Caki2 (cell line): Measurements from ENCODE around the gene MKRN2OS. TPM values are rescaled to one million over a fixed set of nuclear protein-coding genes. Genes with fewer than 3 reads are reported as not detected.

Experiments
- DNase-seq: peaks from one replicate; pipeline ENCODE4 v3.0.0-alpha.2; 2015; ENCODE audit warnings: low read depth
- in situ Hi-C: cut with HindIII; loops from 2 replicates; pipeline ENCODE4 v1.10.0; 2016; ENCODE audit warnings: low sequenced_read_pairs, low pct_unique_long_range_greater_than_20kb, mixed read lengths
- total RNA-seq: library from RNA; depleted of rRNA; stranded (reverse); fragments of >200 nt; shearing (Covaris generic); gene quantifications from 2 replicates; pipeline ENCODE4 v1.2.3, GENCODE V29; 2014; ENCODE audit warnings: low replicate concordance; rRNA removed

MKRN2OS gene, protein sequence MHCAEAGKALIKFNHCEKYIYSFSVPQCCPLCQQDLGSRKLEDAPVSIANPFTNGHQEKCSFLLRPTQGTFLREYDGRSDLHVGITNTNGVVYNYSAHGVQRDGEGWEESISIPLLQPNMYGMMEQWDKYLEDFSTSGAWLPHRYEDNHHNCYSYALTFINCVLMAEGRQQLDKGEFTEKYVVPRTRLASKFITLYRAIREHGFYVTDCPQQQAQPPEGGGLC
- total RNA-seq: not detected in 2 replicates

GRCh38 chr3:12545473-12545791 is at the start of gene MKRN2OS:
Gene MKRN2OS (minus strand): TSS chr3:12545499. CDS start chr3:12545464, 35 bp downstream.
- DNase-seq: no peak
- in situ Hi-C loops: no loop called here

DNA sequence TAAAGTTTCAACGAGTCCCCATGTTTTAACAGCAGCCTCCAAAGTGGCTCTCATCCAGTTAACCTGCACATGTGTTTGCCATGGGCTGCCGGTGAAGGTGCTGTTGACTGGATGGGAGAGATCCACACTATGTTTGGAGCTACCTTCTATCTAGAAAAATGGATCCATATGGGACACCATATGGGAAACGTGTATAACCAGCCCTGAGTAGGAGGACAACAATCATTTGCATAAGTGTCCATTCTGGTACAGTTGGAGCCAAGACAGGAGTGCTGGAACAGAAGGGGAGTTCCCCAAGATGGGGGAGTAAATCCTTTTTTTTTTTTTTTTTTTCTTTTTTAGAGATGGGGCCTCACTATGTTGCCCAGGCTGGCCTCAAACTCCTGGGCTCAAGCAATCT is 48.2 kb upstream of the MKRN2OS start:
- in situ Hi-C loops: no loop called here
- no peak for DNase-seq

DNA sequence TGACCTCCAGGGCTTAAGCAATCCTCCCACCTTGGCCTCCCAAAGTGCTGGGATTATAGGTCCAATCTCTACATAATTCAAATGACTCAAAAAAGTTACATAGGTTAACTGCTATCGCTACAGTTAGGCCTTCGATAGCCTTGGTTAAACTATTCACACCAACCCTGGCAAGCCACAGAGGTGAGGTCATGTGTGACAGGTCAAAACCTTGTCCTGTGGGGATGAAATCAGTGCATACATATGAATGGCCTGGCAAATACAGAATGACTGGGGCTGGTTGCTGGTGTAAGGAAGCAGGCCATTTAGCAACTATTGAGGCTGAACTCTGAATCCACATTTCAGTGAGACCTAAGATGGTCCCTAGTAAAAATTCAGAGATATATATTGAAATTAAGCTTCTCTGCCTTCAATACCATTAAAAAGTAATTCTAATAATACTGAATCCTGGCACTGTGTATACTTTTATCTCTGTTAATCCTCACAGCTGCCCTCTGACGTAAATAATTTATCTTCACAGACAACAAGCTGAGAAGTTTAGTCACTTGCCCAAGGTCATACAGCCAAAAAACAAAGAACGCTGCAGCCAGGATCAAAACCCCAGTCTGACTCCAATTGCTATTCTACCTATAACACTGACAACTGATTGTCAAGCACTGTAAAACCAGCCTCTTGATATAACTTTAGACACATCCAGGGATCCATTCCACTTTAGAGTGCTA is 46.9 kb upstream of the MKRN2OS start:
- in situ Hi-C loops: no loop called here
- no peak for DNase-seq

GRCh38 chr3:12591456-12591855 is 46.2 kb upstream of the MKRN2OS start:
- no peak for DNase-seq
- in situ Hi-C loops: no loop called here

GRCh38 chr3:12590096-12590495 is 44.8 kb upstream of the MKRN2OS start:
- DNase-seq: no peak
- in situ Hi-C loops: no loop called here

DNA sequence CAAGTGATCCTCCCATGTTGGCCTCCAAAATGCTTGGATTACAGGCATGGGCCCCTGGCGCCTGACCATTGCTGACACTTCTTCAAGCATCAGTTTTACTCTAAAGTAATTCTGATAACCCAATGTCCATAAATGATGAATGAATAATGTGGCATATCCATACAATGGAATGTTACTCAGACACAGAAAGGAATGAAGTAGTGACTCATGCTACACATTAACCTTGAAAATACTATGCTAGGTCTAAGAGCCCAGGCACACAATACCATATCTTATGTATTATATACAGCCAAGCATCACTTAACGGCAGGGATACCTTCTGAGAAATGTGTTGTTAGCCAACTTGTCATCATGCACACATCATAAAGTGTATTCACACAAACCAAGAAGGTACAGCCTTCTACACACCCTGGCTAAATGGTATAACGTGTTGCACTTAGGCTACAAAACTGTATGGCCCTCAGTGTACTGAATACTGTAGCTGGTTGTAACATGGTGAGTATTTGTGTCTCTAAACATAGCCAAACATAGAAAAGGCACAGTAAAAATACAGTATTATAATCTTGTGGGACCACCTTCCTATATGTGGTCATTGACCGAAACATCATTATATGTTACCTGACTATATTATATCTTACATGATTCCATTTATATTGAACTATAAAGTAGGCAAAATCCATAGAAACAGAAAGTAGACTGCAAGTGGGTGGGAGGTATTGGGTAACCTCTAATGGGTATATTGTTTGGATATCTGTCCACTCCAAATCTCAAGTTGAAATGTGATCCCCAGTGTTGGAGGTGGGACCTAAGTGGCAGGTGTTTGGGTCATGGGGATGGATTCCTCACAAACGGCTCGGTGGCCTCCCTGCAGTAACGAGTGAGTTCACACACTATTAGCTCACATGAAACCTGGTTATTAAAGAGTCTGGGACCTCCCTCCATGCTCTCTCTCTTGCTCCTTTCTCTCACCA is 43.0 kb upstream of the MKRN2OS start:
- DNase-seq: no peak
- in situ Hi-C loops: no loop called here

GRCh38 chr3:12586403-12586802 is 41.1 kb upstream of the MKRN2OS start:
- no peak for DNase-seq
- in situ Hi-C loops: no loop called here

DNA sequence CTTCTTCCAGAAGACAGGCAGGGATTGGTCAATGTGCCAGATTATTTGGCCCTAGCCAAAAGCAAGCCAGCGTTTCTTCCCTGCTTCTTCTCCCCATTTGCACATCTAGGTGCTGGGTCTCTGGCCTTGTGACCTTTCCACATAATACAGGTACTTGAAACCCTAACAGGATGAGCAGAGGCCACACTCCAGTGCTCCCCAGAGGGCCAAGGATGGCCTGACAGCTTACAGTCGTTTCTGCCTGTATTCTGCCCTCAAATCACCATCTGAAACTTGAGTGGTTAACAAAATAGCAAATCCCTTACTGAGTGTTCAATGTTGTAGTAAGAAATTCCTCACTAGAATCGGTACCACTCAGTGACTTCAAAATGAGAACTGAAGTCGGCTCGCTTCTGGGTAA is 40.7 kb upstream of the MKRN2OS start:
- in situ Hi-C loops: no loop called here
- DNase-seq: no peak

- DNase-seq: no peak
- in situ Hi-C loops: no loop called here
These were observed 39.9 kb upstream of the MKRN2OS start for GRCh38 chr3:12585181-12585580.

GRCh38 chr3:12584083-12584482 is 38.8 kb upstream of the MKRN2OS start:
- in situ Hi-C loops: no loop called here
- no peak for DNase-seq

- in situ Hi-C loops: no loop called here
- DNase-seq: no peak
These were observed 38.0 kb upstream of the MKRN2OS start for GRCh38 chr3:12583280-12583679.

- DNase-seq: no peak
- in situ Hi-C loops: no loop called here
These were observed 37.4 kb upstream of the MKRN2OS start for GRCh38 chr3:12582730-12583129.

DNA sequence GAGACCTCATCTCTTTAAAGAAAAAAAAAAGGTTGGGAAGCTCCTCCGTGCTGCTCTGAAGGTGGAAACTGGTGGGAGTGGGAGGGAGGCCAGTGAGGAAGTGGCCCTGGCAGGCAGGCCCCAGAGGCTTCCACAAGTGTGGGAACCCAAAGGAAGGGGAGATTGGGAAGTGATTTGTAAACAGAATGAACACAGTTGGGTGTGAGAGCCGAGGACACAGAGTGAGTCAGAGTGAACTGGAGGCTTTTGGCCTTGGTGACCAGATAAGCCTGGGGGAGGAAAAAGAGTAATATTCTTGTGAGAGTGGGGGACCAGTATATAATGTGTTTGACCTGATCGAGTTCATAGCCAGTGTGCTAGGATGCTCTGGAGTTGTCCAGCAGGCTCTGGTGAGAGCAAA is 34.6 kb upstream of the MKRN2OS start:
- in situ Hi-C loops: no loop called here
- no peak for DNase-seq

DNA sequence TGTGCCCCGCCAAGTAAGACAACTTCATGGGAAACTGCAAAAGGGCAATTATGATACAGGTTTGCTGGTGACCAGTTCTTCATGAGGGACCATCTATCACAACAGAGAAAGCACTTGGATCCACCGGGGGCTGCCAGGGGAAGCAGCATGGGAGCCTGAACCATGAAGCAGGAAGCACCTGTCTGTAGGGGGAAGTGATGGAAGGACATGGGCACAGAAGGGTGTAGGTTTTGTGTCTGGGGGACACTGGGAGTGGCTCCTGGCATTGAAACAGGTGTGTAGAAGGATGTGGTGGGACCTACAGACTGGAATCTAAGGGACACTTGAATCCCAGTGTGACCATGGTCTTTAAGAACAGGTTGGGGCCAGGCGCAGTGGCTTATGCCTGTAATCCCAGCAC is 34.2 kb upstream of the MKRN2OS start:
- in situ Hi-C loops: no loop called here
- DNase-seq: no peak

DNA sequence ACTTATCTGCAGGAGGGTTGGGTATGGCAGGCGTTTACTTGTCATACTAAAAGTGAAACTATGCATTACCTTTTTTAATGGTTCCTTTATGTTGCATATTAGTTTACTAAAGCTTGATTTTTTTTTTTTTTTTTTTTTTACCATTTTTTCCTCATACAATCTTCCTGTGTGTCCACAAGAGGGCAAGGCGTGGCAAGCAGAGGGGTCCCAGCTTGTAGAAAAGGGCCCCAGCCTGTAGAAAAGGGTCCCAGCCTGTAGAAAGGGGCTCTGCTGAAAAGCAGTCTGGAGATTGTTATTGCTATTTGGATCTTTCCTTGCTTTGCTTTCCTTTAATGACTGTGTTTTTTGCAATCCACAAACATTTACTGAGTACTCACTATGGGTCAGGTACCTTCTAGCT is 33.4 kb upstream of the MKRN2OS start:
- DNase-seq: no peak
- in situ Hi-C loops: no loop called here

DNA sequence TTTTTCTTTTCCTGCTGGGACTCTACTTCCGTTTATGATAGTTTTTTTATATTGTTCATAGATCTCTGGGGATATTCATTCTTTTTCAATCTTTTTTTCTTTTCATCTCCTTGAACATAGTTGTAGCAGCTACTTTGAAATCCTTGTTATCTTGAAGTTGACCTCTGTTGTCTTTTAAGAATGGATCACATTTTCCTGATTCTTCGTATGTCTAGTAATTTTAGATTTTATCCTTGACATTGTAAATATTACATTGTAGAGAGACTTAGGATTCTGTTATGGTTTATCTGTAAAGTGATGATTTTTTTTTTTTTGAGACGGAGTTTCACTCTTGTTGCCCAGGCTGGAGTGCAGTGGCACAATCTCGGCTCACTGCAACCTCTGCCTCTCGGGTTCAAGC is 32.1 kb upstream of the MKRN2OS start:
- in situ Hi-C loops: no loop called here
- DNase-seq: no peak

GRCh38 chr3:12574661-12575060 is 29.4 kb upstream of the MKRN2OS start:
- in situ Hi-C loops: no loop called here
- no peak for DNase-seq

DNA sequence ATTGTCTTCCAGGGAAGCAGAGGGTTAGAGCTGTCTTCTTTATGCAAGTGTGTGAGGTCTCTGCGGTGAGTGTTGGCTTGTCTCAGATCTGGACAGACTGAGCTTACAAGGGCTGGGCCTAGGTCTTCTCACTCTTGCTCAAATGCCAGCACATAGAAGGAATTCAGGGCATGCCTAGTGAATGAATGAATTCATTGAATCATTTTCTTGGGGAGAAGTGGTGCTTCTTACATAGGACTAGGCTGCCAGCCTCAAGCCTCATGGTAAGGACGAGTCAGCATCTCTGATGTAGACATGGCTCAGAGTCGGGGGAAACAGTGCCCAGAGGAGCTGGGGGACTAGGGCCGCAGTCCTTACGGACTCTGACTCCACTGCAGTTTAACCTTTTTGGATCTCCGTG is 28.8 kb upstream of the MKRN2OS start:
- in situ Hi-C loops: no loop called here
- no peak for DNase-seq

DNA sequence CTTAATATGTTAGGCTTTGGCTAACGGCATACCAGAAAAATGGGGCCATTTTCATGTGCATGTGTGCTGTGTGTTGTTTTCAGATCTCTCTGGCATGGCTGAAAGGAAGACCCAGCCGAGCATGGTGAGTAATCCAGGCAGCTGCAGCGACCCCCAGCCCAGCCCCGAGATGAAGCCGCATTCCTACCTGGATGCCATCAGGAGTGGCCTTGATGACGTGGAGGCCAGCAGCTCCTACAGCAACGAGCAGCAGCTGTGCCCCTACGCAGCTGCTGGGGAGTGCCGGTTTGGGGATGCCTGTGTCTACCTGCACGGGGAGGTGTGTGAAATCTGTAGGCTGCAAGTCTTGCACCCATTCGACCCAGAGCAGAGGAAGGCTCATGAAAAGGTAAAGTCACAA is 26.7 kb upstream of the MKRN2OS start:
- no peak for DNase-seq
- in situ Hi-C loops: no loop called here
